H1 (cell line): ENCODE measurements around the gene PRIMA1.

ENCODE experiments used
- GABPA ChIP-seq: IDR thresholded peaks from 2 replicates; pipeline ENCODE4 v1.6.1; 2011; ENCODE audit warnings: mild to moderate bottlenecking, low read length, moderate library complexity, borderline replicate concordance; ENCODE audit not compliant: insufficient read depth
- GTF2F1 ChIP-seq: IDR thresholded peaks from 2 replicates; pipeline ENCODE4 v1.6.1; 2012; ENCODE audit warnings: low read depth, low read length, improper control_type of control experiment, borderline replicate concordance
- KDM1A ChIP-seq: fragments of 200-600, 300-600 bp; sonication (generic); IDR thresholded peaks from 2 replicates; pipeline ENCODE4 v1.7.1; 2016; ENCODE audit warnings: mild to moderate bottlenecking, low read length, borderline replicate concordance
- NRF1 ChIP-seq: IDR thresholded peaks from 2 replicates; pipeline ENCODE4 v1.6.1; 2011; ENCODE audit warnings: mild to moderate bottlenecking, low read depth, low read length, improper control_type of control experiment
- ZNF274 ChIP-seq: IDR thresholded peaks from 2 replicates; pipeline ENCODE4 v1.7.0; 2012; ENCODE audit warnings: low read length, borderline replicate concordance; ENCODE audit errors: extremely low read depth
- TF ChIP-seq, protein P1 (sequence below), 3 experiments: IDR thresholded peaks; 1 replicate in 2 of 3; 2 replicates in 1 of 3; pipeline versions ENCODE4 v1.5.1 to v1.6.1; 2011; ENCODE audit warnings: low read length in 3 of 3, mild to moderate bottlenecking in 3 of 3, inconsistent platforms in 2 of 3, low read depth in 1 of 3, moderate library complexity in 1 of 3; ENCODE audit not compliant: insufficient read depth in 1 of 3; ENCODE audit errors: control extremely low read depth in 1 of 3

DNA sequence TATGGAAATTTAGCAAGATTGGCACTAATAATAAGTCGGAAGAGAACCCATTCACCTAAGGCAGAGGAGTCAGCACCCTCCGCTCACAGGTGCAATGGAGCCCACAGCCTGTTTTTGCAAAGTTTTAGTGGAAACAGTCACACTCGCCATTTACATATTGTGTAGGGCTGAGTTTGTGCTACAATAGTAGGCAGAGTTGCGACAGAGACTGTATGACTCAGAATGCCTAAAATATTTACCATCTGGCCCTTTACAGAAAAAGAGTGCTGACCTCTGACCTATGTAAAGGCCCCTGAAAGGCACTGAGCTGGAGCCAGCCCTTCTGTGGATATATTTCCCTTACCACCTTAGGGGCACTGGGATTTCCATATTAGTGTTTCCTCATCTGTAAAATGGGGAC lies 79.0 kb downstream of the PRIMA1 start:
- no peak for TF ChIP-seq GABPA
- no peak for TF ChIP-seq NRF1
- TF ChIP-seq, protein P1, sequence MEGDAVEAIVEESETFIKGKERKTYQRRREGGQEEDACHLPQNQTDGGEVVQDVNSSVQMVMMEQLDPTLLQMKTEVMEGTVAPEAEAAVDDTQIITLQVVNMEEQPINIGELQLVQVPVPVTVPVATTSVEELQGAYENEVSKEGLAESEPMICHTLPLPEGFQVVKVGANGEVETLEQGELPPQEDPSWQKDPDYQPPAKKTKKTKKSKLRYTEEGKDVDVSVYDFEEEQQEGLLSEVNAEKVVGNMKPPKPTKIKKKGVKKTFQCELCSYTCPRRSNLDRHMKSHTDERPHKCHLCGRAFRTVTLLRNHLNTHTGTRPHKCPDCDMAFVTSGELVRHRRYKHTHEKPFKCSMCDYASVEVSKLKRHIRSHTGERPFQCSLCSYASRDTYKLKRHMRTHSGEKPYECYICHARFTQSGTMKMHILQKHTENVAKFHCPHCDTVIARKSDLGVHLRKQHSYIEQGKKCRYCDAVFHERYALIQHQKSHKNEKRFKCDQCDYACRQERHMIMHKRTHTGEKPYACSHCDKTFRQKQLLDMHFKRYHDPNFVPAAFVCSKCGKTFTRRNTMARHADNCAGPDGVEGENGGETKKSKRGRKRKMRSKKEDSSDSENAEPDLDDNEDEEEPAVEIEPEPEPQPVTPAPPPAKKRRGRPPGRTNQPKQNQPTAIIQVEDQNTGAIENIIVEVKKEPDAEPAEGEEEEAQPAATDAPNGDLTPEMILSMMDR (IDR thresholded peaks at IDR 0.05; ENCODE audit: control extremely low read depth in 1 of 3, insufficient read depth in 1 of 3, low read depth in 1 of 3, low read length in 3 of 3) = no peak
- TF ChIP-seq KDM1A = no peak
- TF ChIP-seq ZNF274 = no peak
- no peak for TF ChIP-seq GTF2F1
